ENCODE measurements around the gene ULBP2.
"Not testable (repeated sequence)": the region's sequence is repeated elsewhere in the genome, so short reads cannot be mapped to it uniquely, and the experiment has no call there.

ULBP2 gene

DNA sequence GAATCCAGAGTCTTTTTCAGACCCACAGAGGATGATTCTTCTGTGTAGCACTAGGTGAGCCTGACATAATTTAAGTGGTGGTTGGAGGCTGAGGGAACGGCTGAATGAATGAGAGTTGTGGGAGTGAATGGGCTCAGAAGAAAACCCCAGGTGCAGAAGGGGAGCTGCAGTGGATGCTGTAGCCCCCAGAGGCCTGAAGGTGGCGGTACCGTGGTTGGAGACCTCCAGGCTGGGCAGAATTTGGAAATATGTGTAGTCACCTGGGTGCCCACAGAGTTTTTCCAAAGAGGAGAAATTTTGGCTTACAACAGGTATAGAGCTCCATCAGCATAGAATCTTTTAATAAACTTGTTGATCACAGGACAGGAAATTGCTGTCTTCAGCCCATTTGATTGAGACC, 12.4 kb upstream of the ULBP2 start:
- FAIRE-seq = no peak

DNA sequence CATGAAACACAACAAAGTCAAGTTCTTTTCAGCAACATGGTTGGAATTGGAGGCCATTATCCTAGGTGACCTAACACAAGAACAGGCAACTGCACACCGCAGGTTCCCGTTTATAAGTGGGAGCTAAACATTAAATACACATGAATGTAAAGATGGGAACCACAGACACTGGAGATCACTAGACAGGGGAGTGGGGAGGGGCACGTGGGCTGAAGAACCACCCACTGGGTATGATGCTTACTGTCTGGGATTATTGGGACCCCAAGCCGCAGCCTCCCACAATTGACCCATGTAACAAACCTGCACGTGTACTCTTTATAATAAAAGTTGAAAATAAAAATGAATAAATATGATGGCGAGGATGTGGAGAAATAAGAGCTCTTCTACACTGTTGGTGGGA, 10.3 kb upstream of the ULBP2 start:
- no peak for FAIRE-seq

DNA sequence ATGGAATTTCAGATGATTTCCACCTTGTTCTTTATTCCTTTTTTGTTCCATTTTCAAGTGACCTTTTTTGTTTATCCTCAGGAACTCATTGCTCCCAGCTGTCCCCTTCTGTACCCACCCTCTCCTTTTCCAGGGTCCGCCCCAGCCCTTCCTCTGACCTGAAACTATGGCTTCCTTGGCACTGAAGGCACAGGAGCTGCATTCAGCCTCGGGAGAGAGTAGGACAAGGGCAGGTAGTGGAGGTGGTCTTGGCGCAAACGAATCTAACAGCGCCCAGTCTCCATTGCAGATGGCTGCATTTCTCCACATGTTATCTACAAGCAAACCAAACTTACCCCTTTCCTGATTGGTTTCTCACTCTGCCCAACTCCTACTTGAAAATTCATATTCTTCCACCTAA, 8.8 kb upstream of the ULBP2 start:
- FAIRE-seq = no peak

- no peak for FAIRE-seq
Measured at GRCh38 chr6:149933461-149933860, 8.4 kb upstream of the ULBP2 start.

GRCh38 chr6:149934249-149935156, 7.3 kb upstream of the ULBP2 start:
- FAIRE-seq = peak; percentile 97

DNA sequence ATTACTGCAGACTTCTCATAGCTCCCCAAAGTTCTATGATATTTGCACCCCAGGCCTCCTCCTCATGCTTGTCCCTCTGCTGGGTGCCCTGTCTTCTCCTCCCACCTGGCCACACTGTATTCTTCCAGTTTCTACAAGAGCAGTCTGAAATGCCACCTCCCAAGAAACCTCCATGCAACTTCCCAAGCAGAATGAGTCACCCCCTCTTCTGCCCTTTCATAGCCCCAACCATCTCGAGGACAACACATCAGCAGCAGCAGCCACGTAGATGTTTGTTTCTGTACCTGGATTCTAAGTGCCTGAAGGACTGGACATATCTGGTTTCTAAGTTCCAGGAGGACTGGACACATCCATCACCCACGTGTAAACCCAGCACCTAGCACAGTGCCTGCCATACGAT, 6.6 kb upstream of the ULBP2 start:
- no peak for FAIRE-seq

- FAIRE-seq = no peak
Measured at GRCh38 chr6:149935668-149936067, 6.1 kb upstream of the ULBP2 start.

- no peak for FAIRE-seq
Measured at GRCh38 chr6:149936743-149937142, 5.1 kb upstream of the ULBP2 start.

GRCh38 chr6:149938013-149938570, 3.7 kb upstream of the ULBP2 start:
- FAIRE-seq = not testable (repeated sequence)

GRCh38 chr6:149938571-149939355, 3.1 kb upstream of the ULBP2 start:
- no peak for FAIRE-seq

DNA sequence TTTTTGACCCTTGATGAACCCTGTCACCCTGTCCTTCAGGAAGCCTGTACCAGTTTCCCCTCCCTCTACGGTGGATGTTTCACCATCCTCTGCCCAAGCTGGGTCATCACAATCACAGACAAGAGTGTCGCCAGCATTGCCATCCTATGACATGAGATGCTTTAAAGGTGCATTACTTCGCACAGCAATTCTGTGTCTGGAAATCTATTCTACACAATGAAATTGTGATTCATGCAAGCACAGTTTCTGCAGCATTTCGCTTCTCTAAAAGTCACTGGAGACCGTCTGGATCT, 2.5 kb upstream of the ULBP2 start:
- no peak for FAIRE-seq

DNA sequence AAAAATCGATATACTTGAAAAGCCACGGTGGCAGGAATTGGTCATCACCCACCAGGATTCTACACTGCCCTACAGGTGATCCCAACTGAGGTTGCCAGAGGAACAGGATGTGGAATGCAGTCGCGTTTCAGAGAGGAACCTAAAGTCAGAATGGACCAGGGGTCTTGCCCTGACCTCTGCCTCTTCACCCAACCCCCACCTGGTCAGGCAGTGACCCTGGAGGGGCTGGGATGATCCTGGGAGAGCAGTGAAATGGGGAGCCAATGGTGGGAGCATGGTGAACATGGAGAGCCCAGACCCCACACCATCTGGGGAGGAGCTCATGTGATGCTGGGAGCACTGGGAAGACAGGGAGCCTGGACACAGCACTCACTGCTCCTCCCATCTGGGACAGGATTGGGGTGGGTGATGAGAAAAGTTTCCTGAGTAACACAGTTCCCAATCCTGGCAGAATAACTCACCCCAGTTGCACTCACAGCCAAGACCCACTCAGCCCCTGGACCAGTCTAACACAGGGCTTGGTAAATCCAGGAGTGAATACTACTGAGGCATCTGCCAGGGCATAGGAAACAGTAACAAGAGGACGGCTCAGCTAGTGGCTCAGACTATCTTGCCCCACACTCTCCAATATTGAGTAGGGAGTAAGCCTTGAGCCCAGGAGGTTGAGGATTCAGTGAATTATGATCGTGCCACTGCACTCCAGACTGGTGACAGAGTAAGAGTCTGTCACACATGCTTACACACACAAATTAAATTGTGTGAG, 1.7 kb upstream of the ULBP2 start:
- FAIRE-seq = no peak

DNA sequence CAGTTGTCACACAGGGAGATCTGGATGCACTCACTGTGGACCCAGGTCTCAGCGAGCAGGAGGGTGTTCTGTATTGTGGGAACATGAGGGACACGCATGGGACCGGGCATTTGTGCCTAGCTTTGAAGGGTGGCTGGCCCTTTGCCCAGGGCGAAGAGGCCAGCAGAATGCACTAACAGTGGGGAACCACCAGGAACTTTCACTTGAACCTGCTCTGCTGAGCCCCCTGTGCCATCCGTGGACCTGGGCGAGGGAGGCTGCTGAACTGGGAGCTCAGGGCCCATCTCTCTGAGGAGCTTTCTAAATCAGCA, 1.2 kb upstream of the ULBP2 start:
- no peak for FAIRE-seq

GRCh38 chr6:149942461-149942829, 631 bp downstream of the ULBP2 start:
- no peak for FAIRE-seq

DNA sequence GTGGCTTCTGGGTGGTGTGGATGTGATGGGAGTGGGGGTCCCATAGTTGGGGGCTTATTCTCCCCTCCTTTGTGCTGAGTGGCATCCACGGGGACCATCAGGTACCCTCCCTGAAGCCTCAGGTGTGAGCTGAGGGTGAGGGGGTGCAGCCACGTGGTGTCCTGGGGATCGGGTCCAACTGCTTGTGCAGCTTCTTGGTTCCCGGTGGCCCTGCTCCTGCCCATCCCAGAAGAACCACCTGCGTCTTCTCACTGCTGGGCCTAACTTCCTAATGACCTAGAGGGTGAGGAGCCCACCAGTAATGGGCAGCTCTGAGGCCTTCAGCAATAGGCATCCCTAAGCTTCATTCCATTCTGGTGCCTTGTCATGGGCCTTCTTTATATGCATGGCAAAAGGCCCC, 1.5 kb downstream of the ULBP2 start:
- FAIRE-seq = not testable (repeated sequence)

DNA sequence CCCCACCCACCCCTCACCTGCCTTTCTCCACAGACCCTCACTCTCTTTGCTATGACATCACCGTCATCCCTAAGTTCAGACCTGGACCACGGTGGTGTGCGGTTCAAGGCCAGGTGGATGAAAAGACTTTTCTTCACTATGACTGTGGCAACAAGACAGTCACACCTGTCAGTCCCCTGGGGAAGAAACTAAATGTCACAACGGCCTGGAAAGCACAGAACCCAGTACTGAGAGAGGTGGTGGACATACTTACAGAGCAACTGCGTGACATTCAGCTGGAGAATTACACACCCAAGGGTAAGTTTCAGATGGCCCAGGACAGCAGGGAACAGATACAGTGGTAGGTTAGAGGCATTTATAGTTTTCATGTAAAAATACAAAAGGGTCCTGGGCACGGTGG, 3.5 kb downstream of the ULBP2 start:
- FAIRE-seq = not testable (repeated sequence)

DNA sequence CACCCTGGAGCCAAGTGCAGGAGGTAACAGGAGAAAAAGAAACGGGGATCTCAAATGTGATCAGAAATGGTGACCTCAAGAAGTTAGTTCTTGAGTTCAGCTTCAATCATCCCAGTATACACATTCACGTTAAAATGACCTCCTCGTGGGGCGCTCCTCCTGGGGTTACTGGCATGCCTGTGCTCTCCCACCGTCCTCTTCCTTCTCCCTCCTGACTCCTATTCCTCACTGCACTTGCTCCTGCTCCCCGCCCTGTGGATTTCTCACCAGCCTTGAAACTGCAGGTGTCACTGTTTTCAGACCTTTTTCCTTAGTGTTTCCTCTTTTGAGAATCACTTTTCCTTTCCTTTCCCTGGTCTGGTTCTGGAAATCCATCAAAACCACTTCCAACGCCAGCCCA, 4.8 kb downstream of the ULBP2 start:
- not testable (repeated sequence) for FAIRE-seq

- not testable (repeated sequence) for FAIRE-seq
Measured at GRCh38 chr6:149947533-149947932, 5.7 kb downstream of the ULBP2 start.

- no peak for FAIRE-seq
Measured at GRCh38 chr6:149948011-149948410, 6.2 kb downstream of the ULBP2 start.

- FAIRE-seq = no peak
Measured at GRCh38 chr6:149948616-149949015, 6.8 kb downstream of the ULBP2 start.

DNA sequence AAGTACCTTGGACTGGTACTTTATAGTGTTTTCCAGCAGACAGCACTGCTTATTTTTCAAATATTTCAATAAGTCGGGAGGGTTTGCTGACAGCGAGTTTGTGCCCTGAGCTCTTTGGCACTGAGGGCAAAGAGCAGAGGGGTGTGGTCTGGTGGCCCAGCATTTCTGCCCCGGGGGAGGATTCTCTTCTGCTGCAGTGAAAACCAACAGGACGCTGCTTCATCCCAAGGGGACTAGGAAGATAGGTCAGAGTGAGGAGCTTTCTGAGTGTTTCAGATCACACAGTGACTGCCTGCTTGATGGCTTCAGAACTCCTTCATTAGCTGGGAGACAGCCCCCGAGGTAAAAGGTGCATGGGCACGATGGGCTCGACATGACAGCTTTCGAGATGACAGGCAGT, 8.6 kb downstream of the ULBP2 start:
- FAIRE-seq = no peak

GRCh38 chr6:149951096-149951495, 9.3 kb downstream of the ULBP2 start:
- no peak for FAIRE-seq

GRCh38 chr6:149951626-149952025, 9.8 kb downstream of the ULBP2 start:
- FAIRE-seq = no peak
